Choroid plexus epithelial cell (primary cell): ENCODE results near the gene TIMD4.
"Not testable (repeated sequence)": the region's sequence is repeated elsewhere in the genome, so short reads cannot be mapped to it uniquely, and the experiment has no call there.

ENCODE experiments used
- DNase-seq: peaks from one replicate; pipeline ENCODE4 v3.0.0-alpha.2; 2010; ENCODE audit warnings: low read depth
- H3K4me3 ChIP-seq: 2 replicates; pipeline ENCODE4 v1.5.1; 2011; ENCODE audit warnings: low read depth, mild to moderate bottlenecking, control low read depth, low read length, moderate library complexity
- CTCF ChIP-seq: conservative IDR thresholded peaks from 2 replicates; pipeline ENCODE4 v1.5.1; 2011; ENCODE audit warnings: low read depth, mild to moderate bottlenecking, control low read depth, inconsistent platforms, low read length, moderate library complexity

Gene TIMD4

GRCh38 chr5:156971848-156972525, 9.0 kb upstream of the TIMD4 start:
- H3K4me3 ChIP-seq, result no peak overlapping the region
- no peak for DNase-seq
- no peak for TF ChIP-seq CTCF

GRCh38 chr5:156971415-156971814, 8.4 kb upstream of the TIMD4 start:
- TF ChIP-seq CTCF, result no peak
- no peak for DNase-seq
- H3K4me3 ChIP-seq, result no peak overlapping the region

GRCh38 chr5:156967386-156967785, 4.4 kb upstream of the TIMD4 start:
- DNase-seq, H3K4me3 ChIP-seq: not testable (repeated sequence)

GRCh38 chr5:156956321-156956720, 6.7 kb downstream of the TIMD4 start:
- no peak overlapping the region for H3K4me3 ChIP-seq
- no peak for TF ChIP-seq CTCF
- DNase-seq, result no peak

GRCh38 chr5:156951359-156951758, 11.7 kb downstream of the TIMD4 start:
- no peak overlapping the region for H3K4me3 ChIP-seq
- no peak for TF ChIP-seq CTCF
- no peak for DNase-seq

- DNase-seq, result no peak
- H3K4me3 ChIP-seq, result no peak overlapping the region
- TF ChIP-seq CTCF, result no peak
These were observed 12.3 kb downstream of the TIMD4 start for GRCh38 chr5:156950716-156951115.

GRCh38 chr5:156949424-156949823, 13.6 kb downstream of the TIMD4 start:
- DNase-seq, result no peak
- no peak overlapping the region for H3K4me3 ChIP-seq
- no peak for TF ChIP-seq CTCF
